ENCODE results near the gene TDG.
"Not testable (repeated sequence)": the region's sequence is repeated elsewhere in the genome, so short reads cannot be mapped to it uniquely, and the experiment has no call there.

Gene TDG

GRCh38 chr12:103960616-103961227 is 5.0 kb upstream of the TDG start:
- DNase-seq, result no peak

- DNase-seq, result no peak
Measured at GRCh38 chr12:103962493-103962892, 3.2 kb upstream of the TDG start.

- no peak for DNase-seq
Measured at GRCh38 chr12:103964805-103965204, 867 bp upstream of the TDG start.

GRCh38 chr12:103965255-103965589 is 450 bp upstream of the TDG start:
- DNase-seq, result no peak

GRCh38 chr12:103966736-103967135 is 1.1 kb downstream of the TDG start:
- no peak for DNase-seq

GRCh38 chr12:103969391-103969790 is 3.7 kb downstream of the TDG start:
- DNase-seq, result no peak

- no peak for DNase-seq
Measured at GRCh38 chr12:103973909-103974308, 8.2 kb downstream of the TDG start.

- no peak for DNase-seq
Measured at GRCh38 chr12:103975368-103975767, 9.7 kb downstream of the TDG start.

- DNase-seq, result no peak
Measured at GRCh38 chr12:103978384-103978982, 12.8 kb downstream of the TDG start.

- no peak for DNase-seq
Measured at GRCh38 chr12:103986829-103987228, 21.2 kb downstream of the TDG start.

- DNase-seq, result no peak
Measured at GRCh38 chr12:103994235-103994634, 28.6 kb downstream of the TDG start.

- no peak for DNase-seq
Measured at GRCh38 chr12:103996595-103996994, 30.9 kb downstream of the TDG start.

GRCh38 chr12:103997286-103997900 is 31.7 kb downstream of the TDG start:
- no peak for DNase-seq

GRCh38 chr12:103998976-103999375 is 33.3 kb downstream of the TDG start:
- no peak for DNase-seq

GRCh38 chr12:104000807-104001434 is 35.2 kb downstream of the TDG start:
- no peak for DNase-seq

GRCh38 chr12:104002686-104003085 is 37.0 kb downstream of the TDG start:
- DNase-seq, result no peak

- DNase-seq, result no peak
Measured at GRCh38 chr12:104003596-104003995, 37.9 kb downstream of the TDG start.

GRCh38 chr12:104006929-104007328 is 41.3 kb downstream of the TDG start:
- DNase-seq, result no peak

GRCh38 chr12:104010121-104010520 is 44.4 kb downstream of the TDG start:
- DNase-seq, result no peak

GRCh38 chr12:104010606-104011169 is 45.0 kb downstream of the TDG start:
- DNase-seq, result no peak

GRCh38 chr12:104011253-104011652 is 45.6 kb downstream of the TDG start:
- no peak for DNase-seq

- no peak for DNase-seq
Measured at GRCh38 chr12:104012331-104012730, 46.7 kb downstream of the TDG start.

- DNase-seq, result not testable (repeated sequence)
Measured at GRCh38 chr12:104021862-104022261, 56.2 kb downstream of the TDG start.

GRCh38 chr12:104022786-104023185 is 57.1 kb downstream of the TDG start:
- DNase-seq, result no peak

All from bone marrow (tissue), 2 donors.